ENCODE measurements around the gene MTA3.

Gene MTA3

GRCh38 chr2:42789751-42790150 is 221.3 kb downstream of the MTA3 start:
- in situ Hi-C loops (cut with MboI; ENCODE audit: low sequenced_read_pairs, unreplicated experiment) = no loop called here
- TF ChIP-seq CTCF (IDR thresholded peaks at IDR 0.05; ENCODE audit: borderline replicate concordance, control extremely low read depth, extremely low read depth, insufficient read depth, missing control alignments) = no peak
- DNase-seq (ENCODE audit: low spot score) = no peak

- no peak for DNase-seq (ENCODE audit: low spot score)
- no peak for TF ChIP-seq CTCF (IDR thresholded peaks at IDR 0.05; ENCODE audit: borderline replicate concordance, control extremely low read depth, extremely low read depth, insufficient read depth, missing control alignments)
- in situ Hi-C loops (cut with MboI; ENCODE audit: low sequenced_read_pairs, unreplicated experiment) = no loop called here
Measured at GRCh38 chr2:42791606-42792005, 223.2 kb downstream of the MTA3 start.

- DNase-seq (ENCODE audit: low spot score) = no peak
- in situ Hi-C loops (cut with MboI; ENCODE audit: low sequenced_read_pairs, unreplicated experiment) = no loop called here
- TF ChIP-seq CTCF (IDR thresholded peaks at IDR 0.05; ENCODE audit: borderline replicate concordance, control extremely low read depth, extremely low read depth, insufficient read depth, missing control alignments) = no peak
Measured at GRCh38 chr2:42792087-42792582, 223.7 kb downstream of the MTA3 start.

- peak; percentile 74 for DNase-seq (ENCODE audit: low spot score)
- TF ChIP-seq CTCF (IDR thresholded peaks at IDR 0.05; ENCODE audit: borderline replicate concordance, control extremely low read depth, extremely low read depth, insufficient read depth, missing control alignments) = peak; percentile 25
- in situ Hi-C loops (cut with MboI; ENCODE audit: low sequenced_read_pairs, unreplicated experiment) = no loop called here
Measured at GRCh38 chr2:42792583-42793333, 224.3 kb downstream of the MTA3 start, which contains the start of gene HAAO. TSS of gene HAAO (minus strand) at chr2:42792583. CDS start at chr2:42792536, 47 bp downstream.

- in situ Hi-C loops (cut with MboI; ENCODE audit: low sequenced_read_pairs, unreplicated experiment) = no loop called here
- DNase-seq (ENCODE audit: low spot score) = no peak
- no peak for TF ChIP-seq CTCF (IDR thresholded peaks at IDR 0.05; ENCODE audit: borderline replicate concordance, control extremely low read depth, extremely low read depth, insufficient read depth, missing control alignments)
Measured at GRCh38 chr2:42793334-42794270, 225.2 kb downstream of the MTA3 start.

GRCh38 chr2:42794271-42795046 is 226.0 kb downstream of the MTA3 start:
- DNase-seq (ENCODE audit: low spot score) = no peak
- in situ Hi-C loops (cut with MboI; ENCODE audit: low sequenced_read_pairs, unreplicated experiment) = no loop called here
- TF ChIP-seq CTCF (IDR thresholded peaks at IDR 0.05; ENCODE audit: borderline replicate concordance, control extremely low read depth, extremely low read depth, insufficient read depth, missing control alignments) = no peak

Measured in GM13976 (cell line).